ENCODE data around the gene FAM13A.

The FAM13A gene

DNA sequence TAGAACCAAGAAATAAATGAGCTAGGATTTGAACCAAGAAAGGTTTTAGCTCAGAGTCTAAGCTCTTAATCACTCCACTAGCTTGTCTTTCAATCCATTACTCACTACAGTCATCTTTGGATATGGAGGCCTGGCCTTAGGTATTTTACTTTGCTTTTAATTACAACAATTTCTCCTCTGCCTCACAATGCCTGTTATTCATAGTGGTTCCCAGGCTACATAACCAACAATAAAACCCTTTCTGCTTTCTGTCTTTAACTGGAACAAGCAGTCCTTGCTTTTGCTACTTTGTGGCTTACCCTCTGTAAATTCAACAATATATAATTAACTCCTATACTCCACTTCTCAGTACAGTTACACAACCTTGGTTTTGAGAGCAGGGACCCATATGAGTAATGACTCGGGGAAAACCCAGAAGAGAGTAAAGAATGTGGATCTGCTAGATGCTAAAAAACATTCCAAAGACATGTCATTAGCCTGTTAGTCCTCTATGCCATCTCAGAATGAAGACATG is 264.7 kb downstream of the FAM13A start:
- Histone ChIP-seq H2AFZ (ENCODE audit: low read length) (no peak overlapping the region), H3K27me3 (replicated peaks; ENCODE audit: insufficient read depth, low read length) (no peaks in the 10 kb centered on the region), H3K4me2 (ENCODE audit: low read depth, low read length) (no peak overlapping the region), H4K20me1 (ENCODE audit: insufficient read depth, low read length) (no peaks in the 10 kb centered on the region), H3K79me2 (ENCODE audit: low read length) (no peaks in the 10 kb centered on the region), H3F3A (ENCODE audit: insufficient read depth, low read length) (no peaks in the 10 kb centered on the region), H3K4me3 (ENCODE audit: low read length) (no peak overlapping the region), H3K9me3 (replicated peaks; ENCODE audit: insufficient read depth, low read length) (no peaks in the 10 kb centered on the region), H3K9me2 (replicated peaks; ENCODE audit: insufficient read depth, low read length) (no peaks in the 10 kb centered on the region), H3K9ac (ENCODE audit: low read length) (no peak overlapping the region), H3K27ac (ENCODE audit: low read length) (no peak overlapping the region), H3K36me3 (replicated peaks; ENCODE audit: insufficient read depth, low read length) (no peaks in the 10 kb centered on the region), H3K4me1 (ENCODE audit: low read length) (no peaks in the 10 kb centered on the region)
- TF ChIP-seq EZH2phosphoT487 (IDR thresholded peaks at IDR 0.05; ENCODE audit: low read length) (no peak), EZH2 (optimal IDR thresholded peaks at IDR 0.05; ENCODE audit: low read depth, low read length) (no peak)
- DNase-seq: no peak

GRCh38 chr4:88791274-88791673 is 265.7 kb downstream of the FAM13A start:
- TF ChIP-seq EZH2phosphoT487 (IDR thresholded peaks at IDR 0.05; ENCODE audit: low read length) (no peak), EZH2 (optimal IDR thresholded peaks at IDR 0.05; ENCODE audit: low read depth, low read length) (no peak), CTCF (IDR thresholded peaks at IDR 0.05; ENCODE audit: low read length) (peak; percentile 36)

DNA sequence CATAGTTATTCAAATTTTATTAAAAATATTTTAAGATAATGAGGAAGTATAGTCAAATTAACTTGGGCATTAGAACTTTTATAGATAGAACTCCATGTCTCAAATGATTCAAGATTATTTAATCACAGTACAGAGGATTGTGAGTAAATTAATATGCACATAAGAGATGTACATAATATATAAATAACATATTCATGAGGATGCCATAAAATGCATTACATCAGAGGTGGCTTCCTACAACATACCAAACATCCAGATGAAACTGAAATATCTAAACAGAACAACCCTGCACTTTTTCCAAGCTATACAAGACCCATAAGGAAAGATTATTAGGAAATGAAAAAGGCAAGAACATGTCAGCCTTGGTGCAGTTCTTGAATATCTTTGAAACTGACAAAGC is 268.1 kb downstream of the FAM13A start:
- Histone ChIP-seq H3K9me2 (replicated peaks; ENCODE audit: insufficient read depth, low read length) (no peaks in the 10 kb centered on the region), H3K9ac (ENCODE audit: low read length) (no peak overlapping the region), H3K79me2 (ENCODE audit: low read length) (no peaks in the 10 kb centered on the region), H3K9me3 (replicated peaks; ENCODE audit: insufficient read depth, low read length) (no peaks in the 10 kb centered on the region), H4K20me1 (ENCODE audit: insufficient read depth, low read length) (no peaks in the 10 kb centered on the region), H3K27me3 (replicated peaks; ENCODE audit: insufficient read depth, low read length) (no peaks in the 10 kb centered on the region), H3K4me3 (ENCODE audit: low read length) (no peak overlapping the region), H3K4me2 (ENCODE audit: low read depth, low read length) (no peak overlapping the region), H2AFZ (ENCODE audit: low read length) (no peak overlapping the region), H3K4me1 (ENCODE audit: low read length) (no peaks in the 10 kb centered on the region), H3K36me3 (replicated peaks; ENCODE audit: insufficient read depth, low read length) (no peaks in the 10 kb centered on the region), H3K27ac (ENCODE audit: low read length) (no peak overlapping the region), H3F3A (ENCODE audit: insufficient read depth, low read length) (no peaks in the 10 kb centered on the region)
- TF ChIP-seq EZH2phosphoT487 (IDR thresholded peaks at IDR 0.05; ENCODE audit: low read length) (no peak), EZH2 (optimal IDR thresholded peaks at IDR 0.05; ENCODE audit: low read depth, low read length) (no peak), CTCF (IDR thresholded peaks at IDR 0.05; ENCODE audit: low read length) (no peak)
- no peak for DNase-seq

More at GRCh38 chr4:88791274-88791673, 265.7 kb downstream of the FAM13A start:
- Histone ChIP-seq H3K9me2 (replicated peaks; ENCODE audit: insufficient read depth, low read length) (no peaks in the 10 kb centered on the region), H3K4me1 (ENCODE audit: low read length) (no peaks in the 10 kb centered on the region), H3F3A (ENCODE audit: insufficient read depth, low read length) (no peaks in the 10 kb centered on the region), H3K4me2 (ENCODE audit: low read depth, low read length) (no peak overlapping the region), H3K79me2 (ENCODE audit: low read length) (no peaks in the 10 kb centered on the region), H3K36me3 (replicated peaks; ENCODE audit: insufficient read depth, low read length) (no peaks in the 10 kb centered on the region), H4K20me1 (ENCODE audit: insufficient read depth, low read length) (no peaks in the 10 kb centered on the region), H3K27ac (ENCODE audit: low read length) (no peak overlapping the region), H3K4me3 (ENCODE audit: low read length) (no peak overlapping the region), H3K9ac (ENCODE audit: low read length) (no peak overlapping the region), H3K27me3 (replicated peaks; ENCODE audit: insufficient read depth, low read length) (no peaks in the 10 kb centered on the region), H2AFZ (ENCODE audit: low read length) (no peak overlapping the region), H3K9me3 (replicated peaks; ENCODE audit: insufficient read depth, low read length) (no peaks in the 10 kb centered on the region)
- peak; percentile 46 for DNase-seq

DNA sequence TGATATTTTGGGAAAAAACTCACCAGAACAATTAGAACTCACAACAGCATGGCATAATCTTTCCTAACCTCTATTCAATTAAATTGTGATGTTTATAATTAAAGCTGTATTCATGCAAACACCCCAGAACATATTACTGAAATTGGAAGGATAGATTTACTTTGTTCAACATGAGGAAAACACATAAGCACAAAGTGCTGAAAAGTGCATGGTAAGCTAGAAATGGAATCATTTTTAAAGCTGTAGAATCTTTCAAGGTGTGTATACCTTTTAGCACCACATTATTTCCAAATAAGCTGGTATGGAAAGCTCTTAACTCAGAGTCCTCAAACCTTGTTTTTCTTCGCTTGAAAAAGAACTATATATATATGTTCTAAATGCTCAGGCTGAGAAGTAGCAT is 268.6 kb downstream of the FAM13A start:
- TF ChIP-seq EZH2phosphoT487 (IDR thresholded peaks at IDR 0.05; ENCODE audit: low read length) (no peak), CTCF (IDR thresholded peaks at IDR 0.05; ENCODE audit: low read length) (no peak), EZH2 (optimal IDR thresholded peaks at IDR 0.05; ENCODE audit: low read depth, low read length) (no peak)
- H3F3A ChIP-seq (ENCODE audit: insufficient read depth, low read length): no peaks in the 10 kb centered on the region
- H3K27me3 ChIP-seq (replicated peaks; ENCODE audit: insufficient read depth, low read length): no peaks in the 10 kb centered on the region
- no peaks in the 10 kb centered on the region for H4K20me1 ChIP-seq (ENCODE audit: insufficient read depth, low read length)
- no peak for DNase-seq
- no peak overlapping the region for H3K4me3 ChIP-seq (ENCODE audit: low read length)
- H2AFZ ChIP-seq (ENCODE audit: low read length): no peak overlapping the region
- H3K36me3 ChIP-seq (replicated peaks; ENCODE audit: insufficient read depth, low read length): no peaks in the 10 kb centered on the region
- no peak overlapping the region for H3K27ac ChIP-seq (ENCODE audit: low read length)
- H3K9me2 ChIP-seq (replicated peaks; ENCODE audit: insufficient read depth, low read length): no peaks in the 10 kb centered on the region
- no peak overlapping the region for H3K9ac ChIP-seq (ENCODE audit: low read length)
- no peak overlapping the region for H3K4me2 ChIP-seq (ENCODE audit: low read depth, low read length)
- H3K9me3 ChIP-seq (replicated peaks; ENCODE audit: insufficient read depth, low read length): no peaks in the 10 kb centered on the region
- no peaks in the 10 kb centered on the region for H3K4me1 ChIP-seq (ENCODE audit: low read length)
- no peaks in the 10 kb centered on the region for H3K79me2 ChIP-seq (ENCODE audit: low read length)

Measured in MM.1S (cell line).